ENCODE data around the gene RHBDD3. TPM values are rescaled to one million over a fixed set of nuclear protein-coding genes. Genes with fewer than 3 reads are reported as not detected.
"Not testable (repeated sequence)": the region's sequence is repeated elsewhere in the genome, so short reads cannot be mapped to it uniquely, and the experiment has no call there.

Gene RHBDD3
- total and polyA plus RNA-seq, 4 donors: 21.0 to 60.7 (median 40.8) TPM

GRCh38 chr22:29219881-29220670, 47.7 kb downstream of the RHBDD3 start:
- Histone ChIP-seq H3K27me3 (ENCODE audit: control insufficient read depth, insufficient read depth, low read length) (no peaks in the 10 kb centered on the region), H3K36me3 (ENCODE audit: control insufficient read depth, insufficient read depth, low read length) (peaks cover 52% of the 10 kb centered on the region), H3K4me1 (ENCODE audit: control insufficient read depth, insufficient read depth, low read length) (peaks cover 29% of the 10 kb centered on the region), H3K27ac (ENCODE audit: low read depth, low read length) (no peak overlapping the region), H3K4me3 (ENCODE audit: low read depth, low read length) (no peak overlapping the region), H3K9me3 (ENCODE audit: control insufficient read depth, insufficient read depth, low read length) (no peaks in the 10 kb centered on the region)
- WGBS (ENCODE audit: insufficient coverage): 82% methylated on average over 7 of the region's 14 CpGs
- no peak for DNase-seq (ENCODE audit: low read depth in 4 of 6, low spot score in 6 of 6)

DNA sequence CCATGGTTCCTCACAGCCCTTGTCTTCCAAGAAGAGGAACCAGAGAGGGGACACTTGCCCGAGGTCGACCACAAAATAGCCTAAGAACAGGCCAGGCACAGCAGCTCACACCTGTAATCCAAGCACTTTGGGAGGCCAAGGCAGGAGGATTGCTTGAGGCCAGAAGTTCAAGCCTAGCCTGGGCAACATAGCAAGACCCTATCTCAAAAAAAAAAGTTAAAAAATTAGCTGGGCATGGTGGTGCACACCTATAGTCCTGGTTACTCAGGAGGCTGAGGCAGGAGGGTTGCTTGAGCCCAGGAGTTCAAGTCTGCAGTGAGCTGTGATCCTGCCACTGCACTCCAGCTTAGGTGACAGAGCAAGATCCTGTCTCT, 48.4 kb downstream of the RHBDD3 start:
- no CpG with 5 or more reads among the region's 2 CpGs for WGBS (ENCODE audit: insufficient coverage)
- not testable (repeated sequence) for H3K9me3 ChIP-seq (ENCODE audit: control insufficient read depth, insufficient read depth, low read length); H3K27me3 ChIP-seq (ENCODE audit: control insufficient read depth, insufficient read depth, low read length); H3K4me3 ChIP-seq (ENCODE audit: low read depth, low read length); H3K27ac ChIP-seq (ENCODE audit: low read depth, low read length); DNase-seq (ENCODE audit: low read depth in 4 of 6, low spot score in 6 of 6)
- Histone ChIP-seq H3K36me3 (ENCODE audit: control insufficient read depth, insufficient read depth, low read length) (peaks cover 54% of the 10 kb centered on the region), H3K4me1 (ENCODE audit: control insufficient read depth, insufficient read depth, low read length) (peaks cover 22% of the 10 kb centered on the region)

DNA sequence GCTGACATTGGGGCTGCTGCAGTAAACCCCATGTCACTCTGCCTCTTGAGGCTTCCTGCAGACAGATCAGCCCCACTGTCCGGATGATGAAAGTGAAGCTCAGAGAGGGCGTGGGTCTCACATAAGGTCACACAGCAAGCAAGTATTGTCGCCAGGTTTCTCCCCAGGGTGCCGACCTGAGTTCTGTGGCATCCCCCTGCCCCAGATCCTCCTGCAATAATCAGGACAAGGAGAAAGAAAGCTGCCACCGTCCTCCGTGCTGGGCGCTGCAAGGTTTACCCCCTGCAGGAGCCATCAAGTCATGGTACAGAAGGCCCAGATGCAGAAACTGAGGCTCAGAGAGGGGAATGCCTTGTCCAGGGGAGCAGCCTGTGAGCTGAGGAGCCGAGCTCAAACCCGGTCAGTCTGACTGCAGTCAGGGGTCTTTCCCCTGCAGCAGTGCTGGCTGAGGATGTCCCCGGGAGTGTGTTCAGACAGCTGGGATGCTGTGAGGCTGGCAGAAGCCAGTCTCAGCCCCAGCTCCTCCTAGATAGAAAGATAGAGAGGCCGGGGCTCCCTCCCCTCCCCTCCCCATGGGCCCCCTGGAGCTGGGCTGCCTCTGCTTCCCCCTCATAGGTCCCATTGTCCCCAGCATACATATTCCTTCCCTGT, 48.9 kb downstream of the RHBDD3 start:
- 85% methylated on average over 11 of the region's 11 CpGs for WGBS (ENCODE audit: insufficient coverage)
- Histone ChIP-seq H3K27ac (ENCODE audit: low read depth, low read length) (no peak overlapping the region), H3K36me3 (ENCODE audit: control insufficient read depth, insufficient read depth, low read length) (peaks cover 53% of the 10 kb centered on the region), H3K27me3 (ENCODE audit: control insufficient read depth, insufficient read depth, low read length) (no peaks in the 10 kb centered on the region), H3K4me1 (ENCODE audit: control insufficient read depth, insufficient read depth, low read length) (peaks cover 17% of the 10 kb centered on the region), H3K9me3 (ENCODE audit: control insufficient read depth, insufficient read depth, low read length) (no peaks in the 10 kb centered on the region), H3K4me3 (ENCODE audit: low read depth, low read length) (no peak overlapping the region)
- DNase-seq (ENCODE audit: low read depth in 4 of 6, low spot score in 6 of 6): no peak

DNA sequence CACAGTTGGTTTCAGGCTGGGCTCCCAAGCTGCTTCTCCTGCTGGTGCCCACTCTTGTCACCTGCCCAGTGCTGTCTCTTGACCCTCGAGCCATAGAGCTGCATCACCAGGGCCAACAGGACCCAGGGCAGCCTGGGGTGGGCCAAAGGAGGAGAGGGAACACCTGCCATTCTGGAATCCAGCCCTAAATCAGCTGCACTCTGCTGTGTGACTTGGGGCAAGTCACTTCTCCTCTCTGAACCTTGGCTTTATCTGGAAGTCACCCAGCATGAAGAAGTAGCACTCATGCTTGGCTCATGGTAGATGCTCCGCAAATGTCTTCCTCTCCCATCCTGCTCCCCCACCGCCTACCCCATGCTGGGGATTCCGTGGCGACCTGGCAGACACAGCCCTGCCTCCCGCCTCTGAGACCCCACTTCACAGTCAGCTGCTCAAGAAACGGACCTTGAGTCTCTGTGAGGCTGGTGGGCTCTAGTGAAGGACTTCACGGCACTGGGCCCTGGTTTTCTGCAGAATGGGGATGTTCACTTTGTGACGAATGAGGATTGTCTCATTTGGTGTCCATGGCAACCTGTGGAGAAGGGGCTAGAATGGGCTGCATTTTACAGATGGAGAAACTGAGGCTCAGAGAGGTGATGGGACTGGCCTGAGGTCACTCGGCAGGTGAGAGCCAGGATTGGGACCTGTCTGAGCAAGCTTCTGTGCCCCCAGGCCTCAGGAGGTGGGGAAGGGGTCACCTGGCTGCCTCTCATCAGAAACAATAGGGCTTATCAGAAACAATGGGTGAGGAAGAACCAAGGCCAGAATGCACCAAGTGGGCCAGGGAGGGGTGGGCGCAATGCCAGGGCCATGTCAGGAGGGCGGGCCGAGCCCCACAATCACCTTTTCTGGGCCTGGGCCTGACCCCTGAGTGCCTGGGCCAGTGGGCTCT, 49.7 kb downstream of the RHBDD3 start:
- H3K4me3 ChIP-seq (ENCODE audit: low read depth, low read length): no peak overlapping the region
- peaks cover 14% of the 10 kb centered on the region for H3K4me1 ChIP-seq (ENCODE audit: control insufficient read depth, insufficient read depth, low read length)
- H3K9me3 ChIP-seq (ENCODE audit: control insufficient read depth, insufficient read depth, low read length): no peaks in the 10 kb centered on the region
- H3K27ac ChIP-seq (ENCODE audit: low read depth, low read length): no peak overlapping the region
- H3K27me3 ChIP-seq (ENCODE audit: control insufficient read depth, insufficient read depth, low read length): no peaks in the 10 kb centered on the region
- 77% methylated on average over 13 of the region's 13 CpGs for WGBS (ENCODE audit: insufficient coverage)
- H3K36me3 ChIP-seq (ENCODE audit: control insufficient read depth, insufficient read depth, low read length): peaks cover 53% of the 10 kb centered on the region
- no peak for DNase-seq (ENCODE audit: low read depth in 4 of 6, low spot score in 6 of 6)

- Histone ChIP-seq H3K27ac (ENCODE audit: low read depth, low read length) (no peak overlapping the region), H3K36me3 (ENCODE audit: control insufficient read depth, insufficient read depth, low read length) (peaks cover 53% of the 10 kb centered on the region), H3K9me3 (ENCODE audit: control insufficient read depth, insufficient read depth, low read length) (no peaks in the 10 kb centered on the region), H3K4me1 (ENCODE audit: control insufficient read depth, insufficient read depth, low read length) (peaks cover 14% of the 10 kb centered on the region), H3K4me3 (ENCODE audit: low read depth, low read length) (no peak overlapping the region), H3K27me3 (ENCODE audit: control insufficient read depth, insufficient read depth, low read length) (no peaks in the 10 kb centered on the region)
- no peak for DNase-seq (ENCODE audit: low read depth in 4 of 6, low spot score in 6 of 6)
- 69% methylated on average over 14 of the region's 14 CpGs for WGBS (ENCODE audit: insufficient coverage)
Measured at GRCh38 chr22:29216873-29217666, 50.7 kb downstream of the RHBDD3 start.

GRCh38 chr22:29216011-29216872, 51.5 kb downstream of the RHBDD3 start:
- peaks cover 56% of the 10 kb centered on the region for H3K36me3 ChIP-seq (ENCODE audit: control insufficient read depth, insufficient read depth, low read length)
- DNase-seq (ENCODE audit: low read depth in 4 of 6, low spot score in 6 of 6): no peak
- H3K9me3 ChIP-seq (ENCODE audit: control insufficient read depth, insufficient read depth, low read length): no peaks in the 10 kb centered on the region
- H3K4me3 ChIP-seq (ENCODE audit: low read depth, low read length): no peak overlapping the region
- H3K4me1 ChIP-seq (ENCODE audit: control insufficient read depth, insufficient read depth, low read length): peaks cover 14% of the 10 kb centered on the region
- WGBS (ENCODE audit: insufficient coverage): 79% methylated on average over 12 of the region's 14 CpGs
- H3K27me3 ChIP-seq (ENCODE audit: control insufficient read depth, insufficient read depth, low read length): no peaks in the 10 kb centered on the region
- H3K27ac ChIP-seq (ENCODE audit: low read depth, low read length): no peak overlapping the region

DNA sequence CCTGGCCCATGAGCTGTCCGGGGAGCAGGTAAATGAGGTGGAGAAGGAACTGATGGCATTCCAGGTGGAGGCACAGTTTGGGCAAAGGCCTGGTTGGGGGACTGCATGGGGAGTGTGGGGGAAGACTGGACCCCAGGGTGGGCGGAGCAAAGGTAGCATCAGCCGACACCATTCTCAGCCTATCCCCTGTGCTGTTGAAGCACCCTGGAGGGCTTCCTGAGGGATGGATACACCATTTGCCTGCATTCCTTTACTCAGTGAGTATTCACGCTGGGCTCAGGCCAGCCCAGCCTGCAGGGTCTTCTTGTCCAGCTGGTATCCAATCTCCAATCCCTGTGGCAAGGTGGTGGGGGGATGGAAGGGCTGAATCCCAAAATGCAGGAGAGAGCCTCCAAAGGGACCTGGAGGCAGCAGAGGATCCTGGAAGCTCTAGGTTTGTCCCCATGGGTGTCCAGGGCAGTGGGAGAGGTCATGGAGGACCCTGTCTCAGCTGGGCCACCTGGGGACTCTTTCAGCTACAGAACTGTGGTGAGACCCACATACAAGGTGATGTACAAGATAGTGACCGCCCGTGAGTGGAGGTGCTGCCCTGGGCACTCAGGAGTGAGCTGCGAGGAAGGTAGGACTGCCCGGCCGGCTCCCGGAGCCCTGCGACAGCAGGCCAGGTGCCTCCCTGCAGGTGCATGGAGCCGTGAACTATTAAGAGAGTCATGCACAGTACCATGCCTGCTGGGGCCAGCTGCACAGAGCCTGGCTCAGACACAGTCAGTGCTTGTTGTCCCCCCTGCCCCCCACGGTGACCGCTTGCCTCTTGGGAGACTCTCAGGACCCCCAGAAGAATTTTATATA, 52.5 kb downstream of the RHBDD3 start:
- H3K4me3 ChIP-seq (ENCODE audit: low read depth, low read length): no peak overlapping the region
- 80% methylated on average over 10 of the region's 14 CpGs for WGBS (ENCODE audit: insufficient coverage)
- DNase-seq (ENCODE audit: low read depth in 4 of 6, low spot score in 6 of 6): no peak
- H3K36me3 ChIP-seq (ENCODE audit: control insufficient read depth, insufficient read depth, low read length): peaks cover 56% of the 10 kb centered on the region
- no peak overlapping the region for H3K27ac ChIP-seq (ENCODE audit: low read depth, low read length)
- H3K9me3 ChIP-seq (ENCODE audit: control insufficient read depth, insufficient read depth, low read length): no peaks in the 10 kb centered on the region
- peaks cover 14% of the 10 kb centered on the region for H3K4me1 ChIP-seq (ENCODE audit: control insufficient read depth, insufficient read depth, low read length)
- no peaks in the 10 kb centered on the region for H3K27me3 ChIP-seq (ENCODE audit: control insufficient read depth, insufficient read depth, low read length)

GRCh38 chr22:29214232-29214631, 53.5 kb downstream of the RHBDD3 start:
- H3K27me3 ChIP-seq (ENCODE audit: control insufficient read depth, insufficient read depth, low read length): no peaks in the 10 kb centered on the region
- H3K27ac ChIP-seq (ENCODE audit: low read depth, low read length): no peak overlapping the region
- 100% methylated on average over 6 of the region's 6 CpGs for WGBS (ENCODE audit: insufficient coverage)
- peaks cover 52% of the 10 kb centered on the region for H3K36me3 ChIP-seq (ENCODE audit: control insufficient read depth, insufficient read depth, low read length)
- no peak overlapping the region for H3K4me3 ChIP-seq (ENCODE audit: low read depth, low read length)
- no peaks in the 10 kb centered on the region for H3K9me3 ChIP-seq (ENCODE audit: control insufficient read depth, insufficient read depth, low read length)
- DNase-seq (ENCODE audit: low read depth in 4 of 6, low spot score in 6 of 6): no peak
- peaks cover 21% of the 10 kb centered on the region for H3K4me1 ChIP-seq (ENCODE audit: control insufficient read depth, insufficient read depth, low read length)

Data from spinal cord (tissue), 10 donors.